Endothelial cell of umbilical vein (primary cell): ENCODE measurements around the gene GALNT10. TPM values are rescaled to one million over a fixed set of nuclear protein-coding genes. Genes with fewer than 3 reads are reported as not detected.
A peak's percentile ranks its signal among the peaks of the same experiment; 100 is the strongest.

ENCODE experiments used
- BruUV-seq: library from RNA; stranded (reverse); fragments of 400-500 nt; replicated peaks from 2 replicates; lab custom pipeline; 2021; lab: Mats Ljungman, UMichigan
- CTCF ChIA-PET: fragments of 300-600, 350-600 bp; sonication (Branson Sonifier 250); formaldehyde crosslinking; loops from one replicate; lab custom pipeline; 2021; ENCODE audit warnings: antibody characterized with exemption, inconsistent platforms; lab: Charles Lee
- POLR2A ChIA-PET: fragments of 300-600, 350-600 bp; sonication (Branson Sonifier 250); formaldehyde crosslinking; loops from one replicate; lab custom pipeline; 2021; ENCODE audit warnings: antibody characterized with exemption, inconsistent platforms; lab: Charles Lee
- DNase-seq: peaks from one replicate; pipeline ENCODE4 v3.0.0-alpha.2; 2011; ENCODE audit warnings: low read depth, low spot score
- FAIRE-seq: peaks from 2 replicates; lab custom pipeline; 2011; peaks lifted over from hg19 to GRCh38; lab: Jason Lieb, UNC
- H2AFZ ChIP-seq: 2 replicates; pipeline ENCODE4 v1.6.0; 2012; ENCODE audit warnings: low read depth, low read length, control low read depth, inconsistent platforms
- H3K27ac ChIP-seq: 2 replicates; pipeline ENCODE4 v1.5.1; 2011; ENCODE audit warnings: low read depth, mild to moderate bottlenecking, control low read depth, low read length, moderate library complexity; ENCODE audit not compliant: insufficient read depth
- H3K27me3 ChIP-seq, 2 experiments: 2 replicates each; pipeline versions ENCODE4 v1.6.0 to v1.6.1; 2011; ENCODE audit warnings: low read length in 2 of 2, mixed read lengths in 1 of 2; ENCODE audit not compliant: control insufficient read depth in 2 of 2, insufficient read depth in 2 of 2
- H3K36me3 ChIP-seq, 2 experiments: 2 replicates in 1 of 2; 3 replicates in 1 of 2; pipeline ENCODE4 v1.5.1; 2011; ENCODE audit warnings: low read length in 2 of 2, mild to moderate bottlenecking in 1 of 2, moderate library complexity in 1 of 2; ENCODE audit not compliant: control insufficient read depth in 2 of 2, insufficient read depth in 2 of 2; ENCODE audit errors: extremely low read depth in 1 of 2
- H3K4me1 ChIP-seq: 3 replicates; pipeline ENCODE4 v1.5.1; 2011; ENCODE audit warnings: mild to moderate bottlenecking, low read length; ENCODE audit not compliant: control insufficient read depth, insufficient read depth; ENCODE audit errors: extremely low read depth
- H3K4me2 ChIP-seq: 2 replicates; pipeline ENCODE4 v1.6.1; 2011; ENCODE audit warnings: low read length, control low read depth, mixed read lengths; ENCODE audit not compliant: insufficient read depth
- H3K4me3 ChIP-seq, 3 experiments: fragments of 200-600 bp in 1 of 3; sonication (generic), shearing (Covaris generic) in 1 of 3; replicated peaks in 1 of 3; 2 replicates each; pipeline ENCODE4 v1.5.1; 2011 to 2016; ENCODE audit warnings: control low read depth in 3 of 3, low read length in 3 of 3, mild to moderate bottlenecking in 2 of 3, inconsistent platforms in 1 of 3, low read depth in 1 of 3, moderate library complexity in 1 of 3; ENCODE audit not compliant: insufficient read depth in 1 of 3
- H3K79me2 ChIP-seq: 2 replicates; pipeline ENCODE4 v1.6.0; 2012; ENCODE audit warnings: low read length, inconsistent platforms; ENCODE audit not compliant: control insufficient read depth, insufficient read depth
- H3K9ac ChIP-seq: replicated peaks from 2 replicates; pipeline ENCODE3; 2011; ENCODE audit warnings: low read length, control low read depth; ENCODE audit not compliant: insufficient read depth; ENCODE audit errors: extremely low read depth
- H3K9me1 ChIP-seq: replicated peaks from 3 replicates; pipeline ENCODE4 v1.6.0; 2011; ENCODE audit warnings: mild to moderate bottlenecking, low read length; ENCODE audit not compliant: control insufficient read depth, insufficient read depth; ENCODE audit errors: extremely low read depth
- H3K9me3 ChIP-seq: replicated peaks from 2 replicates; pipeline ENCODE4 v1.5.1; 2012; ENCODE audit warnings: low read length, inconsistent platforms; ENCODE audit not compliant: control insufficient read depth, insufficient read depth
- H4K20me1 ChIP-seq: replicated peaks from 2 replicates; pipeline ENCODE3; 2011; ENCODE audit warnings: mild to moderate bottlenecking, low read length; ENCODE audit not compliant: control insufficient read depth, insufficient read depth; ENCODE audit errors: extremely low read depth
- MYC ChIP-seq: IDR thresholded peaks from one replicate; pipeline ENCODE4 v1.6.1; 2011; ENCODE audit warnings: mild to moderate bottlenecking, low read depth, low read length
- POLR2A ChIP-seq: IDR thresholded peaks from 2 replicates; pipeline ENCODE4 v1.6.1; 2012; ENCODE audit warnings: low read depth, mild to moderate bottlenecking, control low read depth, low read length
- dilution Hi-C: fragments of 300-500 bp; cut with MboI; formaldehyde crosslinking; loops from one replicate; pipeline ENCODE4 v1.15.0; 2019; ENCODE audit warnings: low sequenced_read_pairs; ENCODE audit not compliant: extremely low pct_ligation_motif_present
- intact Hi-C: fragments of 100-400 bp; cut with micrococcal nuclease; formaldehyde crosslinking; loops from one replicate; pipeline ENCODE4 v1.10.0; 2022
- polyA plus RNA-seq, 4 experiments: library from polyadenylated mRNA; depleted of rRNA in 3 of 4; stranded (reverse) in 3 of 4; unstranded in 1 of 4; fragments of >200 nt; gene quantifications; 2 replicates each; pipeline versions ENCODE4 v1.2.1 to v1.2.3, GENCODE V29; 2011 to 2012; ENCODE audit warnings: missing spikeins in 1 of 4
- total RNA-seq: library from RNA; stranded (reverse); gene quantifications from 2 replicates; pipeline ENCODE4 v1.2.3, GENCODE V29; 2021
- TF ChIP-seq, protein P1 (sequence below): IDR thresholded peaks from 2 replicates; pipeline ENCODE4 v1.6.1; 2011; ENCODE audit not compliant: insufficient read depth, insufficient read length

The GALNT10 gene
- total and polyA plus RNA-seq, 2 donors (not counting 3 experiments of a cell fraction or from before 2014, with no cell fraction given): 70.2 to 77.6 TPM

DNA sequence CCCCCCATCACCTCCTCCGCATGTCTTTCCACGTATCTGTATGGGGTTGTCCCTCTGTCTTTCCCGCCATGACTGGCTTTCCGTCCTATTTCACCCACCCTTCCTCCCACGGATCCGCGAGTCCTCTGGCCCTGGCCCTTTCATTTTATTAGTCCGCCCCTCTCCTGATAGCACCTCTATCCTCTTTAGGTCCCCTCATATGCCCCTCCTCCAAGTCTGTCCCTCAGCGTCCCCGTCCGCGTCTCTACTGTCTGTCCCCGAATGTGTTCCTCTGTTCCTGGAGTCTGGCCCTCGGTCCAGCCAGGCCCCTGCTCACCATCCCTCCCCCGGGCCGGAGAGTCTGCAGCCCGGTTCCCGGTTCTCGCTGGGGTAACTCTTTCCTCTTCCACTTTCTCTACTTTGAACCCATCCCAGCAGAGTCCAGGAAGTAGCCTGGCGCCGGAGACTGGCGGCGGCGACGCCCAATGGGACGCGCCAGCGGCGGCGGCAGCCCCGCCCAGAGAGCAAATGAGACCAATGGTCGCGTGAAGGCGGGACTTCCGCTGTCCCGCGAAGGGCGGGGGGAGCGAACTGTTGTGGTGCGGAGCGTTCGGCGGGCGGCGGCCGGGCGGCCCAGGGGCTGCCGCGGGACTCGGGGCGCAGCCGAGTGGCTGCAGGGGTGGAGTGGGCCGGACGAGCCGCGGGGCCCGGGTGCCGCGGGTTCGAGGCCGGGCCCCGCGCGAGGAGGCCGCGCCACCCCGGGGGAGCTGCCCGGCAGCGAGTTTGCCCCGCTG is 255.1 kb downstream of the GALNT10 start, which contains the start of gene SAP30L:
Gene SAP30L, plus strand, starts transcription at position 576 of the 773 bp plus-strand sequence. CDS start 608 bp downstream, outside the sequence.
- peaks cover 6% of the 10 kb centered on the region for H4K20me1 ChIP-seq
- H3K27ac ChIP-seq: peak within 1 kb of the TSS; percentile 24
- peaks cover 0 to 2% of the 10 kb centered on the region in 2 experiments for H3K36me3 ChIP-seq
- H3K27me3 ChIP-seq: no peaks in the 10 kb centered on the region
- peak within 1 kb of the TSS; percentile 82 to 98 (median 93) for H3K4me3 ChIP-seq
- no peaks in the 10 kb centered on the region for H3K9me3 ChIP-seq
- H3K4me2 ChIP-seq: peak within 1 kb of the TSS; percentile 94
- ChIA-PET POLR2A (no interaction called here), CTCF (interaction anchor here (1.0 to 1.8 kb wide), 5 partner anchors 7 to 471 kb away, joined by 3 to 7 read pairs (median 4); no protein-coding TSS in a partner anchor)
- H2AFZ ChIP-seq: peak within 1 kb of the TSS; percentile 99
- peaks cover 16% of the 10 kb centered on the region for H3K4me1 ChIP-seq
- TF ChIP-seq MYC (no peak), POLR2A (peak; percentile 50)
- TF ChIP-seq, protein P1, sequence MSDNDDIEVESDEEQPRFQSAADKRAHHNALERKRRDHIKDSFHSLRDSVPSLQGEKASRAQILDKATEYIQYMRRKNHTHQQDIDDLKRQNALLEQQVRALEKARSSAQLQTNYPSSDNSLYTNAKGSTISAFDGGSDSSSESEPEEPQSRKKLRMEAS: no peak
- H3K79me2 ChIP-seq: peaks cover 26% of the 10 kb centered on the region
- DNase-seq: peak; percentile 97
- intact Hi-C loops (loop anchor here (1.0 to 10.0 kb wide), 5 partner anchors 78 to 409 kb away; partner anchors contain the start of genes CNOT8, FAM114A2, FAXDC2 and MFAP3), dilution Hi-C loops (no loop called here)
- H3K9me1 ChIP-seq: no peaks in the 10 kb centered on the region
- H3K9ac ChIP-seq: peak within 1 kb of the TSS; percentile 76
- BruUV-seq: no TSS peak
- peak; percentile 92 for FAIRE-seq
